CD4-positive, alpha-beta T cell treated with Interleukin-2 at 100 ng/mL for 4 hours (primary cell): ENCODE data around the gene EIF5AL1.
A peak's percentile ranks its signal among the peaks of the same experiment; 100 is the strongest.
"Not testable (repeated sequence)": the region's sequence is repeated elsewhere in the genome, so short reads cannot be mapped to it uniquely, and the experiment has no call there.

ENCODE experiments used
- DNase-seq: peaks from one replicate; pipeline ENCODE4 v3.0.0-alpha.2; 2020; ENCODE audit warnings: low spot score

Gene EIF5AL1

DNA sequence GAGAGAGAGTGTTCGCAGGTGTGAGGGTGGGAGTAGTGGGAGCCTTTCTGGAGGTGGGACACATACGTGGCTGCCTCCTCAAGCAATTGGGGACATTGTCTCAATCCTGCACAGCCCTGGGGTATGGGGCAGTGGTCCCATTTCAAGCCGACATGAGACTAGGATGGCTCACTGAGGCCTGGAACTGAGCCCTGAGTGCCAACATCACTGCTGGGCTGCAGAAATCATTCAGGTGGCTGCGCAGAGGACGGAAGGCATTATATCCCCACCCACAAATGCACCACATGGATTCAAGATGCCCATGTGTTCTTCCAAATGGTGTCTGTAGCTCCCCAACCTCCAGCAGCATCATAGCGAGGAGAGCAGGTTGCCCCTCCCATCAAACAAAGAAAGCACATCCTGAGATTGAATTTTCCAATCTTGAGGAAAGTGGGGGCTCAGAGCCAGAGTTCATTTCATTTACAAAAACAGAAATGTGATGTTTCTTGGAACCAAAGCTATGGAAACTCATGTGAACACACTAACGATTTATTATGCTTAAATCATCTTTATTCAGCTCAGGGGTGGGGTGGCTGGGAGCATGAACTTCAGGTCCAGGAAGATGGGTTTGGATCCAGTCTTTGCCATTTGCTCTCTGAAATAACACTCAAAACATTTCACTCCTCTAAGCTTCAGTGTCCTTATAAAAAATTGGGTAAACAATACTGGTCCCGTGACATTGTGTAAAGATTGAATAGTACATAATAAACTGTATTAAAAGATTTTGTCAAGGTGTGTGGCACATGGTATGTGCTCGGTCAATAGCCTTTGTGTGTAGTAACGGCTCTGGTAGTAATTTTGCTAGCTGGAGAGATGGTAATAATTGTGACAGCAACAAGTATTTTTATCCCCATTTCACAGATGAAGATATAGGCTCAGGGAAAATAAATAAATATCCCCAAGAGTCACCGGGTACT, 43.3 kb downstream of the EIF5AL1 start:
- DNase-seq: no peak

DNA sequence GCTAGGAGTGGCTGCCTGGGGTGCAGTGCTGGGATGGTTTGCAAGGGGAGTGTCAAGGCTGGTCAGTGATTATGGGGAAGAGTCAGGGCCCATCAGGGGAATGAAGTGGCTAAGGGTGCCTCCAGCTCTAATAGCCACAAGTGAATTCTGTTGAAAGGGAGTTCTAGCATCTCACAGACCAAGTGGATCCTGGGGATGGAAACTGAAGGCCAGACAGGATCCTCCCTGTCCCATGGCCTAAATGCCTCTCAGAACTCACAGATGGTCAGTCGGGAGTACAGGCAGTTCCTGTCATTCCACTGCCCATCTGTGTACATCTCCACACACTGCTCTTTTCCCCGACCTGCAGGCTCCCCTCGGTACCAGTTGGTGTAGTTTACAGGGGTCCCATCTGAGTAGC, 44.6 kb downstream of the EIF5AL1 start:
- DNase-seq: not testable (repeated sequence)

DNA sequence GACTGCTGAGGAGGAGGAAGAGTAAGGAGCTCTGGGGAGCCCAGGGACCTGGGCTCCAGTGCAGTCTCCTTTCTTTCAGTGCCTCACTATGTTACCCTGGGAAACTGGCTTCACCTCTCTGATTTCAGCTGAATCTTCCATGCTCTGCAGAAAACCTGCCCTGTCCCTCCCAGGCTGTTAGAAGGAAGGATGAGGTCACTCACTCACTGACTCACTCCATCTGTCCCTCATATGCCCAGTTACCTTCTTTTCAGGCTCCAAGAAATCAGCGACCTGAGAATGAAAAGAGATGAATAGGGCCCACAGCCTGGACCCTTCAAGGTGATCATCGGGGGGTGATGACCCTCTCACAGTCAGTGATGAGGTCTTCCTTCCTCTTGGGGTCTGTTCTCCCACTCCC, 47.4 kb downstream of the EIF5AL1 start:
- no peak for DNase-seq

DNA sequence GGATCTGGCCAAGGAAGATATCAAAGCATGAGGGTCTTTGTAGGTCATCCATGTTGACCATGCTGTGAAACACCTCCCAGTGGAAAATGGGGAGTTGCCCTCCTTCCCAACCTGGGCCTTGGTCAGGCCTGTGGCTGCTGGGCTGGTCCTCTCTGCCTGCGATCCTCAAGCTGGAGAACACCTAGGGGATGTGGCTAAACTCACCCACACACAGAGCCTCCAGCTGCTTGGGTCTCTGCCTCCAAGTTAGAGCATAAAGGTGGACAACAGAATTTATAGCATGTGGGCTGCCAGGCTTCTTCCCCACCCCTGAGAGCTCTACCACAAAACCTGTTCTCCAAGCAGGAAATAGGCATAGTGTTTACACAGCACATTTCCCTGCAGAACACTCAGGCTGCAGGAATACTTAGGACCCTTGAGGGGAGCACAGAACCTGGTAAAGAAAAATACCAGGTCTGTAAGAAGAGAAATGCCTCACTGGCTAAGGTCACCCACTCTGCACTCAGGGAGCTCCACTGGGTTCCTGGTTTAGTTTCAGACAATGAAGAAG, 47.9 kb downstream of the EIF5AL1 start, which contains the start of gene SFTPA2:
Gene SFTPA2, minus strand, starts transcription at position 248 of the 550 bp plus-strand sequence. CDS start 924 bp downstream, outside the sequence.
- DNase-seq: no peak

DNA sequence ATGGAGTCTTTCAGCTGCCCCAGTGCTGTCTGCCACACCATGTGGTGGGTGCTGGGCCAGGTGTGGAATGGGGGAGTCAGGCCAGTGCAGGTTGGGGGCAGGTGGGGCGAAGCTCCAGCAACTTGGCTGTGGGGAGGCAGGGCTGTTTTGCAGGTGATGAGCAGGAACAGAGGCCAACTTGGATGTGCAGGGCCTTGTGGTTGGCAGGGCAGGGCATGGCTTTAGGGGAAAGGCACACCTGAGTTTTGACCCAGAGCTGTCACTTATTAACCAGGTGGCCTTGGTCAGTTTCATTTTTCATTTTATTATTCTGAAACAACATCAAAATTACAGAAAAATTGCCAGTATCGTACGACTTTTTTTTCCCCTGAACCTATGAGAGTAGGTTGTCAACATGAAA, 48.9 kb downstream of the EIF5AL1 start:
- DNase-seq: no peak

DNA sequence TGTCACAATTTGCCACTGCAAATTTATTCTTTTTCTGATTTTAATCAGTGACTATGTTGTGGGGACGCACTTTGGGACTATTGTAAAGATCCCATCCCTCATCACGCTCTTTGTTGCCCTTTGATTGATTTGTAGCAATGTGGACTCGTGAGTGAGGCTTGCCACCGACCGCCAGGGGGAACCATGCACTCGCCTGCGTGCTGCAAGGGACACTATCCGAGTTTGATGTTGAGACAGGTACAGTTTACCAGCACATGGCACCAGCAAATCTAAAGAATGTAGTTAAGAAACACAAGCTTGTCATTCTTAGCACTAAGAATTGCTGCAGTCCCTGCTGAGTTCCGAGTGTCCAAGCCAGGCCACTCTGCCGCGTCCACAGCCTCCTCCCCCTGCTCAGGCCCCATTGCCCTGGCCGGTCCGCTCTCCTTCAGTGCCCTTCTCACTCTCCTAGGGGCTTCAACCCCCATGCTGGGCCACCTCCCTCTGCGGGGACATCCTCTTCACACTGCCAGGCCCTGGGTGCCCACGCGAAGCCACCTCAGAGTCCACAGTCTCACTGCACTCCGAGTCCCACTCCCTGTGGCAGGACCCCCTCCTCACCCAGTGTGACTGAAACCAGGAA, 49.9 kb downstream of the EIF5AL1 start:
- peak; percentile 59 for DNase-seq

DNA sequence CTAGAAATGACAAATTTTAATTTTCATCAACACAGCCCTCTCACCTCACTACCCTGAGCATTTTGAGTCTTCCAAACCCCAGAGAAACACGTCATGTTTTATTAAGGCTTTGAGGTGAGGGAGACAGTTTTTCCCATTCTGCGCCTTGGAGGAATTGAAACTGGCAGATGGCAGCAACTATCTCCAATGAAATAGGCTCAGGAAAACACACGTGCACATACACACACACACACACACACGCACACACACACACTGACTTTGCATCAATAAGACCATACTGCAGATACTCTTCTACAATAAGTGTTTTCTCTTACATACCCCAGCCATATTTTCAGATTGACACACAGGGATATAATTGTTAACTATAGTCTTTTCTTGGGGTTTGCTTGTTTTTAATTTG, 51.1 kb downstream of the EIF5AL1 start:
- no peak for DNase-seq
